Measurements from ENCODE around the gene MRGPRG. TPM values are rescaled to one million over a fixed set of nuclear protein-coding genes. Genes with fewer than 3 reads are reported as not detected.
A peak's percentile ranks its signal among the peaks of the same experiment; 100 is the strongest.
"Not testable (repeated sequence)": the region's sequence is repeated elsewhere in the genome, so short reads cannot be mapped to it uniquely, and the experiment has no call there.

Gene MRGPRG
- total and polyA plus RNA-seq, 4 donors: not detected

DNA sequence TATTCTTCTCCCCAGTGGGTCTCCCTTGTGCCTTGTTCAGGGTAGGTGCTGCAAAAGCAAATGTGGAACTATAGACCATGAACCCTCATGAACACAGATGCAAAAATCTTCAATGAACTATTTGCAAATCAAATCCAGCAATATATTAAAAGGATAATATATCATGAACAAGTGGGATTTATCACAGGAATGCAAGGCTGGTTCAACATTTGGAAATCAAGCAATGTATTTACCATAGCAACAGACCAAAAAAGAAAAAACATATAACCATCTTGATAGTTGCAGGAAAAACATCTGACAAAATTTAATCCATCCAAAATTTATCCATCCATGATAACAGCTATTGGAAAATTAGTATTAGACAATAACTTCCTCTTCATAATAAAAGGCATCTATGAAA, 42.1 kb downstream of the MRGPRG start:
- Histone ChIP-seq H3K4me1 (ENCODE audit: control insufficient read depth, insufficient read depth, low read length) (no peaks in the 10 kb centered on the region), H3K36me3 (ENCODE audit: control insufficient read depth, insufficient read depth, low read length) (no peaks in the 10 kb centered on the region), H3K27me3 (ENCODE audit: control insufficient read depth, insufficient read depth, low read length) (no peaks in the 10 kb centered on the region), H3K9me3 (ENCODE audit: control insufficient read depth, insufficient read depth, low read length) (no peaks in the 10 kb centered on the region), H3K4me3 (ENCODE audit: low read depth, low read length) (no peak overlapping the region), H3K27ac (ENCODE audit: low read depth, low read length) (no peak overlapping the region)
- DNase-seq (ENCODE audit: low read depth in 4 of 6, low spot score in 6 of 6): no peak

DNA sequence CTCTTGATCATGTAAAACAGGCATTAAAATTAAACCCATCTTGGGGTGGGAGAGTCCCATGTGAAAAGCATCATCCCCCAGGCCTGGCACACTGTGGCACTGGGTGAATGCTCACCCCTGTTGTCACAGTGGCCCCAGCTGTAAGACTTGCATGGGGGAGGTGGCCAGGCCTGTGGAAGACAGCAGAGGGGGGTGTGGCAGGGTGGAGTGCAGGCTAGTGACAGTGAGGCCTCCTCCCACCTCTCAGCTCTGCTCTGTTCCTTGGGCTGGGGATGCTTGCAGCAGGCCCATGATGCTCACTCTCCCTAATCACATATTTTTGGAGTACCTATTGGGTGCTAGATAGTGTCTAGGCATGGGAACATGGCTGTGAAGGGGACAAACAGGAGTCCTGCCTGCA, 43.4 kb downstream of the MRGPRG start:
- DNase-seq (ENCODE audit: low read depth in 4 of 6, low spot score in 6 of 6): no peak
- H3K4me3 ChIP-seq (ENCODE audit: low read depth, low read length): no peak overlapping the region
- H3K27me3 ChIP-seq (ENCODE audit: control insufficient read depth, insufficient read depth, low read length): no peaks in the 10 kb centered on the region

DNA sequence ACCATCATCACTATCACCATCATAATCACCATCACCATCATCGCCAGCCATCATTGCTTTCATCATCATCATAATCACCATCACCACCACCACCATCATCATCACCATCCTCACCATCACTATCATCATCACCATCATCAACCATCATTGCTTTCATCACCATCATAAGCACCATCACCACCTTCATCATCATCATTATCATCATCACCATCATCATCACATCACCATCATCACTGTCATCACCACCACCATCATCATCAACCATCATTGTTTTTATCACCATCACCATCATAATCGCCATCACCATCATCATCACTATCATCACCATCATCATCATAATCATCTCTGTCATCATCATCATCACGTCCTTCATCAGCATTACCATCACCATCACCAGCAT, 44.2 kb downstream of the MRGPRG start:
- Histone ChIP-seq H3K4me3 (ENCODE audit: low read depth, low read length) (no peak overlapping the region), H3K4me1 (ENCODE audit: control insufficient read depth, insufficient read depth, low read length) (peaks cover 8% of the 10 kb centered on the region), H3K27ac (ENCODE audit: low read depth, low read length) (no peak overlapping the region), H3K36me3 (ENCODE audit: control insufficient read depth, insufficient read depth, low read length) (no peaks in the 10 kb centered on the region), H3K9me3 (ENCODE audit: control insufficient read depth, insufficient read depth, low read length) (no peaks in the 10 kb centered on the region), H3K27me3 (ENCODE audit: control insufficient read depth, insufficient read depth, low read length) (no peaks in the 10 kb centered on the region)
- WGBS (ENCODE audit: insufficient coverage): 97% methylated on average over 3 of the region's 3 CpGs
- no peak for DNase-seq (ENCODE audit: low read depth in 4 of 6, low spot score in 6 of 6)

More for the DNA sequence above, 43.4 kb downstream of the MRGPRG start:
- Histone ChIP-seq H3K27ac (ENCODE audit: low read depth, low read length) (no peak overlapping the region), H3K36me3 (ENCODE audit: control insufficient read depth, insufficient read depth, low read length) (no peaks in the 10 kb centered on the region), H3K4me1 (ENCODE audit: control insufficient read depth, insufficient read depth, low read length) (peaks cover under 1% of the 10 kb centered on the region), H3K9me3 (ENCODE audit: control insufficient read depth, insufficient read depth, low read length) (no peaks in the 10 kb centered on the region)

DNA sequence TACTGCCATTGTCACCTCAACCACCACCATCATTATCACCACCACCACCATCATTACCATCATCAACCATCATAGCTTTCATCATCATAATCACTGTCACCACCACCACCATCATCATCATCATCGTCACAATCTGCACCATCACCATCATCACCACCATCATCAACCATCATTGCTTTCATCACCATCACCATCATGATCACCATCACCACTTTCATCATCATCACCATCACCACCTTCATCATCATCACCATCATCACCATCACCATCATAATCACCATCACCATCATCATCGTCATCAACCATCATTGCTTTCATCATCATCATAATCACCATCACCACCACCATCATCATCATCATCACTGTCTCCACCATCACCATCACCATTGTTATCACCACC, 44.8 kb downstream of the MRGPRG start:
- DNase-seq (ENCODE audit: low read depth in 4 of 6, low spot score in 6 of 6): no peak
- WGBS (ENCODE audit: insufficient coverage): 90% methylated on average over 2 of the region's 2 CpGs
- H3K27me3 ChIP-seq (ENCODE audit: control insufficient read depth, insufficient read depth, low read length): no peaks in the 10 kb centered on the region
- H3K4me1 ChIP-seq (ENCODE audit: control insufficient read depth, insufficient read depth, low read length): peaks cover 14% of the 10 kb centered on the region
- no peaks in the 10 kb centered on the region for H3K9me3 ChIP-seq (ENCODE audit: control insufficient read depth, insufficient read depth, low read length)
- no peak overlapping the region for H3K27ac ChIP-seq (ENCODE audit: low read depth, low read length)
- H3K36me3 ChIP-seq (ENCODE audit: control insufficient read depth, insufficient read depth, low read length): no peaks in the 10 kb centered on the region
- no peak overlapping the region for H3K4me3 ChIP-seq (ENCODE audit: low read depth, low read length)

DNA sequence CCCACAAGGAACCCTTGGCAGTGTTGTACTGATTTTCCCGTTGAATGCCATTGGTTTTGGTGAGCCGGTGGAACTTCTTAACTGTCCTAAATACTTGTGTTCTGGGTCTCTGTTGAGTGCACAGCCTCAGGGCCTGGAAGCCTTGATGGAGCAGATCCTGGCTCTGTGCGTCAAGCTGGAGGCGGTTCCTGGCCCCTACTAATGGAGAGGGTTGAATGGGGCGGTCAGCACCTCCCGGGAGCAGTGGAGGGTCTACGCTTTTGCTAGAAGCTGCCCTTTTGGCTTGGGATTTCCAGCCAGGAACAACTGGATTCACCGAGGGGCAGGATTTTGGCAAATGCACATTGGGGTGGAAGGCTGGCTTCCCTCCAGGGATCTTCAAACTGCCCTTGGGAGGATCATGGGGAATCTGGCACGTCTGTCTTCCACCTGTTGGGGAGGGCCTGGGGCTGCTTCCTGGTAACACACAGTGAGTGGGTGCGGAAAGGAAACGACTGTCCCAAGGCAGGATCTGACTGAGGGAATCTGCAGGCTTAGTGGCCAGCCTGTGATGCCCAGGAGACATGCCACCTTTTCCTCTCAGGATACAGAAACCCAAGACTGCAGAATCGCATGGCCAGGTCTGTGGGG, 46.6 kb downstream of the MRGPRG start:
- no peak for DNase-seq (ENCODE audit: low read depth in 4 of 6, low spot score in 6 of 6)
- H3K27ac ChIP-seq (ENCODE audit: low read depth, low read length): no peak overlapping the region
- no peak overlapping the region for H3K4me3 ChIP-seq (ENCODE audit: low read depth, low read length)
- 76% methylated on average over 11 of the region's 12 CpGs for WGBS (ENCODE audit: insufficient coverage)
- no peaks in the 10 kb centered on the region for H3K36me3 ChIP-seq (ENCODE audit: control insufficient read depth, insufficient read depth, low read length)
- H3K9me3 ChIP-seq (ENCODE audit: control insufficient read depth, insufficient read depth, low read length): no peaks in the 10 kb centered on the region
- peaks cover 3% of the 10 kb centered on the region for H3K27me3 ChIP-seq (ENCODE audit: control insufficient read depth, insufficient read depth, low read length)
- peaks cover 15% of the 10 kb centered on the region for H3K4me1 ChIP-seq (ENCODE audit: control insufficient read depth, insufficient read depth, low read length)

DNA sequence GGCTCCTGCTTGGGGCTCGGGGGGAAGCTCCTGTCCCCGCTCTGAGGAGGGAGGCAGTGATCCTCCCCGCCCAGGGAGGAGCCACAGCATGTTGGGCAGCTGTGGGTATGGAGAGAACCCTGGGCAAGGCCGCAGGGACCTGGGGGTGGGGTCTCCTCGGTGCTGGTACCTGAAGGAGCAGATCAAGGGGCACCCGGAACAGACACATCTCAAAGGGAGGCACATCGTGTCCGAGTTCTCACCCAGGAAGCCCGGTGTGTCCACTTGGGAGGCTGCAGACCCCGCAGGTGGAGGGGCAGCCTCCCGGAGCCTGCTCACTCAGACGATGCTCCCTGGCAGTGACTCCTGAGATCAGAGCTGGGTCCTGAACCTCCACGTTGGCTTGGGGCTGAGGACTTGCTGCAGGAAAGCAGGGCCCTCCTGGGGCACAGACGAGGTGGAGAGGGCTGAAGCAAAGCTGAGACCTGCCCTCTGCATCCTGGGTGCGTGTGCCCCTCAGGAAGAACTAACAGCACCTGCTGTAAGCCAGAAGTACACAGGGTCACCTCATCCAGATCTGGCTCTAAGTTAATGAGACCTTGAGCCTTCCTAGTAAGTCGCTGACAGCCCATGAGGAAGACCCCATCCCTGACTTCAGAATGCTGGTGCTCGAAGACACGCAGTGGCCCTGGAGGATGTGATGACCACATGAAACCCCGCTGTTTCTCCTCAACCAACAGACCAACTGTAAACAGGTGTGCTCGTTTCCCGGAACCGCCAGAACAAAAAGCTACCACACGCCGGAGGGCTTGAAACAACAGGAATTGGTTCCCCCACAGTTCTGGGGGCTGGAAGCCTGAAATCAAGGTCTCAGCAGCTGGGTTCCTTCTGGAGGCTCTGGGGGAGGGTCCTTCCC, 47.6 kb downstream of the MRGPRG start:
- H3K27me3 ChIP-seq (ENCODE audit: control insufficient read depth, insufficient read depth, low read length): peaks cover 3% of the 10 kb centered on the region
- no peaks in the 10 kb centered on the region for H3K9me3 ChIP-seq (ENCODE audit: control insufficient read depth, insufficient read depth, low read length)
- 83% methylated on average over 19 of the region's 24 CpGs for WGBS (ENCODE audit: insufficient coverage)
- H3K4me3 ChIP-seq (ENCODE audit: low read depth, low read length): no peak overlapping the region
- no peaks in the 10 kb centered on the region for H3K36me3 ChIP-seq (ENCODE audit: control insufficient read depth, insufficient read depth, low read length)
- no peak for DNase-seq (ENCODE audit: low read depth in 4 of 6, low spot score in 6 of 6)
- H3K27ac ChIP-seq (ENCODE audit: low read depth, low read length): no peak overlapping the region
- peaks cover 22% of the 10 kb centered on the region for H3K4me1 ChIP-seq (ENCODE audit: control insufficient read depth, insufficient read depth, low read length)

DNA sequence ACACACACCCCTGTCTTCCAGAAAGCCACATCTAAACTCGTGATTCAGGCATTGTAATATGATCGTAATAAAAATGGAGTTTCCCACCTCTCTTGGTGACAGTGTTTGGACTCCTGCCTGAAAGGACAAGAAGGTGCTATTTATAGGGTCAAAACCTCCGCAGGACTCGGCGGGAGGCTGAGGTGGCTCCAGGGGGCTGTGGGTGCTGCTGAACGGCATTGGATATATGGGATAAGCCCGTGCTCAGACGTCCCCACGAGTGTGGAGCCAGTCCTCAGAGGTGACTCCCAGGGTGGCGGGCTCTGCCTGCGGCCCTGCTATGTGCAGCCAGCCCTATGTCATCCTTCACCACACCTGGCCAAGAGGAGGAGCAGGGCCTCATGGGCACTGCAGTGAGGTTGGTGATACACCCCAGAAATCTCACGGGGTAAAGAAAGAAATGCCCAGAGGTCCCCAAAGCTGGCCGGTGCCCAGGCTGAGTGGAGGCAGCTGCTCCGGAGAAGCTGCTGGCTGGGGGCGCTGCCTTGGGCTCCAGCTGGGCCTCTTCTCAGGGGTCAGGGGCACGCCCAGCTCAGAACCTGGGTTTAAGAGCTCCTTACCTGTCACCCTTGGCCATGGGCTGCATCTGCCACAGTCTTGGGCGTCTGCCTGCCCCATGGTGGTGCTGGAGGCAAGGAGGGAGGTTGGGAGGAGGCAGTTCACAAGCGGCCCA, 48.4 kb downstream of the MRGPRG start:
- Histone ChIP-seq H3K27ac (ENCODE audit: low read depth, low read length) (no peak overlapping the region), H3K27me3 (ENCODE audit: control insufficient read depth, insufficient read depth, low read length) (peaks cover 3% of the 10 kb centered on the region), H3K36me3 (ENCODE audit: control insufficient read depth, insufficient read depth, low read length) (no peaks in the 10 kb centered on the region), H3K4me3 (ENCODE audit: low read depth, low read length) (no peak overlapping the region), H3K9me3 (ENCODE audit: control insufficient read depth, insufficient read depth, low read length) (no peaks in the 10 kb centered on the region), H3K4me1 (ENCODE audit: control insufficient read depth, insufficient read depth, low read length) (peaks cover 30% of the 10 kb centered on the region)
- no peak for DNase-seq (ENCODE audit: low read depth in 4 of 6, low spot score in 6 of 6)
- 73% methylated on average over 14 of the region's 18 CpGs for WGBS (ENCODE audit: insufficient coverage)

DNA sequence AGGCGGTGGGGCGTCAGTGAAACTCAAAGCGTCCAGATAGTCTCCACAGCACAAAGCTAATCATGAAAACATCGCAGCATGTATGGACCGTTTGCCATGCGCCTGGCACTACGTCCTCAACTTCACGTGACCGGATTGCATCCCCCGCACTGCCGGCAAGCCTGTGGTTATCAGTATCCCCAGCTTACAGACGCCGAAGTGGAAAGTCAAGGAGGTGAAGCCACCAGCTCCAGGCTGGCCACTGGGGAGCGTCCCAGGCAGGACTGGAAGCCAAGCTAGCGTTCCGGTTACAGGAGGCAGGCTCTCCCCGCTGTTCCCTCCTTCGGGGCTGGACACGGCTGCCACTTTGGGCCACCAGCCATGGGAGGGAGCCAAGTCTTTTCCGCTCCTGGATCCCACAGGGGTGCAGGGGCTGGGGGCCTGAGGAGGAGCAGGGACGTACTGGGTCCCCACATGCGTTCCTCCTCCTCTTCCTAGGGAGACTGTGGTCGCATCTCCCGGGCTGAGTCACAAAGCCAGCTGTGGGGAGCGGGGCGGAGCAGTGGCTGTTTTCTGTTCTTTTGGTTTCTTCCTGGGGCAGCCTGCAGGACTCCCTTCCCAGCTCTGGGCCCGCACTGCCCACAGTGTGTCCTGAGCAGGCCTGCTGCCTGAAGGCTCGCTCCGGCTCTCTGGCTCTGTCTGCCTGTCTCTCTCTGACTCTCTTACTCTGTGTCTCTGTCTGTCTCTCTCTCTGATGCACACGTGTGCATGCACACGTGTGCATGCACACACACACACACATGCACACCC, 49.2 kb downstream of the MRGPRG start:
- DNase-seq (ENCODE audit: low read depth in 4 of 6, low spot score in 6 of 6): peak in 2 of 6 donors; percentile 18 to 49
- 21% methylated on average over 31 of the region's 31 CpGs for WGBS (ENCODE audit: insufficient coverage)
- Histone ChIP-seq H3K4me1 (ENCODE audit: control insufficient read depth, insufficient read depth, low read length) (peaks cover 32% of the 10 kb centered on the region), H3K4me3 (ENCODE audit: low read depth, low read length) (peak overlapping the region; percentile 11), H3K27me3 (ENCODE audit: control insufficient read depth, insufficient read depth, low read length) (peaks cover 3% of the 10 kb centered on the region), H3K27ac (ENCODE audit: low read depth, low read length) (no peak overlapping the region), H3K9me3 (ENCODE audit: control insufficient read depth, insufficient read depth, low read length) (no peaks in the 10 kb centered on the region), H3K36me3 (ENCODE audit: control insufficient read depth, insufficient read depth, low read length) (no peaks in the 10 kb centered on the region)

DNA sequence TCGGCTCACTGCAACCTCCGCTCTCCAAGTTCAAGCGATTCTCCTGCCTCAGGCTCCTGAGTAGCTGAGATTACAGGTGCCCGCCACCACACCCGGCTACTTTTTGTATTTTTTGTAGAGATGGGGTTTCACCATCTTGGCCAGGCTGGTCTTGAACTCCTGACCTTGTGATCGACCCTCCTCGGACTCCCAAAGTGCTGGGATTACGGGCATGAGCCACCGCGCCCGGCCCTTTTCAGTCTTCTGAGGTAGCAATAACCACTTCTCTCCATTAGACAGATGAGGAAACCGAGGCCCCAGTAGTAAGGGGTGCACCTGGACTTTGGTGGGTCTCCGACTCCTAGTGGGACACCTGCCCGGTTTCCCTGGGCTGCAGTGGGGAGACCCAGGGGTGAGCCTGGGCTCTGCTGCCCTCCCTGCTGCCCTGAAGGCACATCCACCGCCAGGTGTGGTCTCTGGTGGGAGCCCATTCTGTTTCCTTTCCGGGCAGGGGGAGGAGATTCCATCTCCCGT, 49.8 kb downstream of the MRGPRG start:
- not testable (repeated sequence) for H3K27ac ChIP-seq (ENCODE audit: low read depth, low read length)

More for the DNA sequence above, 49.8 kb downstream of the MRGPRG start:
- not testable (repeated sequence) for H3K36me3 ChIP-seq (ENCODE audit: control insufficient read depth, insufficient read depth, low read length); H3K9me3 ChIP-seq (ENCODE audit: control insufficient read depth, insufficient read depth, low read length); H3K27me3 ChIP-seq (ENCODE audit: control insufficient read depth, insufficient read depth, low read length); DNase-seq (ENCODE audit: low read depth in 4 of 6, low spot score in 6 of 6); H3K4me3 ChIP-seq (ENCODE audit: low read depth, low read length)
- 64% methylated on average over 8 of the region's 17 CpGs for WGBS (ENCODE audit: insufficient coverage)
- peaks cover 38% of the 10 kb centered on the region for H3K4me1 ChIP-seq (ENCODE audit: control insufficient read depth, insufficient read depth, low read length)
